Amniotic epithelial cell (primary cell): ENCODE measurements around the gene KRTAP12-4.
"Not testable (repeated sequence)": the region's sequence is repeated elsewhere in the genome, so short reads cannot be mapped to it uniquely, and the experiment has no call there.

Source experiments
- DNase-seq: peaks from one replicate; pipeline ENCODE4 v3.0.0-alpha.2; 2010; ENCODE audit warnings: low read depth

KRTAP12-4 gene

DNA sequence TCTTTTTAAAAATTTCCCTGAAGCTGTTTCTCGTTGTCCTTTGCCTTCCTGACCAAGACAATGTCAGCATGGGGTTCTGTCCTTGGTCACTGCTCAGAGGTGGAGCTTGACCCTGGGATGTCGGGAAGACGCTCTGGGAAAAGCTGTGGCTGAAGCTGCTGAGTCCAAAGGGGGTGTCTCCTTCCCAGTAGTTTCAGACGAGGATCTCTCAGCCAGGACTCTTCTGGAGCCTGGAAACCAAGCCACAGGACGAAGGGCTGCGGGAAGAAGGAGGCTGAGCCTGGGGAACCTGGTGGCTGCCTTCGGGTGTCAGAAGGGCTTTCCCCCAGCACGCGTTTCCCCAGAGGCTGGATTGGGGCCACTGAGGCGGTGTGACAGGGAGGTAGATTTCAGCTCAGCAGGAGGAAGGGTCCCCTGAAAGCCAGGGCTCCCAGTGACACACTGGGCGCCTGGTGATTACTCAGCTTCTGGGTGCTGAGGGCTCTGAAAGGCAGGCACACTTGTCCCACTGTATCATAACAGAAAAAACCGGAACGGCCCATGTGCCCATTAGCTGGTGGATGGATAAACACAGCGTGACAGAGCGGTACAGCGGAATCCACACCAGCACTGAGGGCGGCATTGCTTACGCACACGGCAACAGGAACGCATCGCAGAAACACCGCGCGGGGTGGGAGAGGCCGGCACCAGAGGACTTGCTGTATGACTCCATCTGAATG lies 32.5 kb upstream of the KRTAP12-4 start:
- DNase-seq = no peak

DNA sequence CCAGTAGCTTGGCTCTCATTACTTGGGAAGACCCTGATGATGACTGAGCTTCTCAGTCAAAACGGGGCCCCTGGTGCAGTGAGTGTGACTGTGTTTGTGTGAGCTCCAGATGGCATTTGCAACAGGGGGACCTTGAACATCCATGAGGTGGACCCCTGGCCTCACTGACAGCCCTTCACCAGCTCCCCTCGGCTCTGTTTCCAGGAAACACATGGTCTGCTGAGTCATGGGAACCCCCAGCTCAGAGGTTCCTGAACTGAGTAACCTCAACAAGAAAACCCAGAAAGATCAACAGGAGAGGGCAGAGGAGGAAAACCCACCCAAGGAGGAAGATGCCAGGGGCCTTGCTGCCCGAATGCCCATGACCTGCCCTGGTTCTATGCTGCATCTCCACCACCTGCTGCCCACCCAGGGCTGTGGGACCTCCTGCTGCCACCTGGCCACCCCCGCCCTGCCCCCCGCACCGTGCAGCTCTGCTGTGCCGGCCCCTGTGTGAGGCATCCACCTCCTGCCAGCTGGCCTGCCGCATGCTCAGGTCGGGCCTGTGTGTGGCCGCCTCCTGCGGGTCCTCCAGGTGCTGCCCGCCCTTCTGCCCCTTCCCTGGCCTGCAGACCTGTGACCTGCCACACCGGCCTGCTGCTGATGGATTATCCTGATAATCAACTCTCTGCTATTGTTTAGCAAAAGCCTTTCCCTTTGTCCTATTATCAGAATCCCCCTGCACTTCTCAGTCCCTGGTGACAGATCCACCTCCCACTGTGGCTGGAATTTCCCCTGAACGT lies 31.7 kb upstream of the KRTAP12-4 start:
- DNase-seq = no peak

DNA sequence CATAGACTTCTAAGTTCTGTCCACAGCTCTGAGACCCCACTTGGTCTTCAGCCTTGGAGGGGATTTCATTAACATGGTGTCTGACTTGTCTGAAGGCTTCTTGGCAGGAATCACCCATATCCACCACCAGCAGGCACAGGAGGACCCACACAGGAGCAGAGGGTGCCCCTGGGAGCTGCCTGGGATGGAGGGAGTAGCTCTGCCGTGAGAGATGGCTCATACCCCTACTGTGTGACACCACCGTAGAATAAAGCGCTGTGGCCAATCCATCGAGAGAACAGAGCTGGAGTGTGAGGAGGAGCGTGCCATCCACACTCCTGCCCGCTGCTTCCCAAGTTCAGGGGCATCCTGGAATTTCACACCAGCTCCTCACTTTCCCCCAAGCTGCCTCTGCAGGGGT lies 30.6 kb upstream of the KRTAP12-4 start:
- not testable (repeated sequence) for DNase-seq

DNA sequence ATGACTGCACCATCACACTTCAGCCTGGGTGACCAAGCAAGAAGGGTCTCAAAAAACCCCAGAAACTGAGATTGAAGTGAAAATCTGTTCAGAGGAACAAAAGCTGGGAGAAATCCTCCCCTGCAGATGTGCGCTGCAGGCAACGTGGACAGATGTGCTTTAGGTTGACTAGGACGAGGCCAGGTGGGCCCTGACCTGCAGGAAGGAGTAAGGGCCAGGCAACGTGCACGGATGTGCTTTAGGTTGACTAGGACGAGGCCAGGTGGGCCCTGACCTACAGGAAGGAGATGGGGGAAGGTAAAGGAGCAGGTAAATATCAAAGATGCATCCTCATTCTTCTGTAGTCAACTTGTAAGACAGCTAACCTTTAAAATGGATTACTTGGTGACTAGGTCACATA lies 30.0 kb upstream of the KRTAP12-4 start:
- DNase-seq = no peak

DNA sequence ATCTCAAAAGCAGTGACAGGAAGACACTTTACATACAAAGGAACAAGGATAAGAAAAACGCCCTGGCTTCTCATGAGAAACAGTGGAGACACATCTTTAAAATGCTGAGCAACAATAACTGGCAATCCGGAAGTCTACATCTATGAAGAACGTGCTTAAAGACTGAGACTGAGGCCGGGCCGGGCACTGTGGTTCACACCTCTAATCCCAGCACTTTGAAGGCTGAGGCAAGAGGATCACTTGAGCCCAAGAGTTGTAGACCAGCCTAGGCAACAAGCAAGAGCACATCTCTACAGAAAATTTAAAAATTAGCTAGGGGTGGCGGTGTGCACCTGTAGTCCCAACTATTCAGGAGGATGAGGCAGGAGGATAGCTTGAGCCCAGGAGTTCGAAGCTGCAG lies 29.6 kb upstream of the KRTAP12-4 start:
- no peak for DNase-seq

DNA sequence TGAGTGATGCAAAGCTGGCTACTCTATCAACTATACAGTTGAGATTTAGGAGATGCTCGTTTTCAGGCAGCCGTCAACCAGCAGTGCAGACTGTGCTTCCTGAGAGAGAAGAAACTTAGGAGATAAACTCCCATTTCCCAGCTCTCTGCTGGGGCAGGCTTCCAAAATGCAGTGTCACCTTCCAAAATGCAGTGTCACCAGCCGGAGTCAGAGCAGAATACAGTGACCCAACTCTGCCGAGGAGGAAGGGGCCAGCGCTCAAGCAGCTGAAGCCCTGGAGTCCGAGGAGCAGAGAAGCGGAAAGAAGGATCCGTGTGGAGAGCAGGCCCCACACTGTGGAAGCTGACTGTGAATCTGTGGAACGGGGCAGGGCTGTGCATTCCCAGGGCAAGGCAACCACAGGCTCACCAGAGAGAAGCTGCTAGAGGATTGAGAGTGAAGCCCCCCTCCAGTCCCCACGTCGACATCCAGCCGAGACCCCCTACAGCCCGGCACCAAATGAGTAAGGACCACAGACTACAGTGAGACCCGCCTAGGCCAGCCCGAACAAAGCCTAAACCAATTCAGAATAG lies 28.2 kb upstream of the KRTAP12-4 start:
- DNase-seq = no peak

DNA sequence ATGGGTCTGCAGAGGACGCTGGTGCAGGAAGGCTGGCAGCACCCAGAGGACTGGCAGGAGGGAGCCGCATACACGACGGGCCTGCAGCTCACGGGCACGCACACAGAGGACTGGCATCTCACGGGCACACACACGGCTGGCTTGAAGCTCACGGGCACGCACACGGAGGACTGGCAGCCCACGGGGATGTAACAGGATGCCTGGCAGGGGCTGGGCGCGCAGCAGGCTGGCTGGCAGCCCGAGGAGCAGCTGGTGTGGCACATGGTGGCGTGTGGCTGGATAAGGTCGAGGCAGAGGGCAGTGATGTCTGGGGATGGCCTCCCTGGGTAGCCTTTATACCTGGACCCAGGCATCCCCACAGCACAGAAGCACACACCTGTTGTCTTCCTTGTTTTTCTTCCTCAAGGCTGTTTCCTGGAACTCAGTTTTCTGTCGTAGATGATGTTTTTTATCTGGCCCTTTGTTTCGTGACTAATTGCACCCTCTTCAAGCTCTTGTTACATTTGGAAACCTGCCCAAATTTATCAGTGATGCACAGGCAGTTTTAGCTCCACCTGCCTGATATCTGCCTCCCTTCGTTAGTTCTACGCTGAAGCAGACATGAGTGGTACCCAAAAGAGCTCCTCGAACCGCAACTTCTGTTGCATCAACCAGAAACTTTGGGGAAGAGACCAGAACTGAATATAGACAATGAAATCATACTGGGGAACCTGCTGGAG lies 27.6 kb upstream of the KRTAP12-4 start, which contains the start of gene KRTAP12-1:
TSS of gene KRTAP12-1 (minus strand) at position 303 of the 719 bp plus-strand sequence. CDS start at position 263, 40 bp downstream.
- no peak for DNase-seq

DNA sequence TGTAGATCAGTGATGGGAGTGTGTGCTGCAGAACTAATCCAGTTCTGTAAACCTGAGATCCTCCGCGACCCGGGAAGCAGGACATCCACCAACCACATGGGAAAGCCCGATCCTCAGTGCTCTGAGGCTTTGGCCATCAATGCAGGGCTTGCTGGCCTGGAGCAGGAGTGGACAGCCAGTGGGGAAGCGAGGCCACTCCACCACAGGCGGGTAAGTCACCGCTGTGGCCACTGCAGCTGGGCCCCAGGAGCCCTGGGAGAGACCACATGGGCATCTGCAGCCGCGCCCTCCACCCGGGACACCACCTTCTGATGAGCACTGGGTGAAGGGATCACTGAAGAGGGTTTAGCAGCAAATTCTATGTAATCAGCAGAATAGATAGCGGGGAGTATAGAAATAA lies 26.7 kb upstream of the KRTAP12-4 start:
- no peak for DNase-seq

DNA sequence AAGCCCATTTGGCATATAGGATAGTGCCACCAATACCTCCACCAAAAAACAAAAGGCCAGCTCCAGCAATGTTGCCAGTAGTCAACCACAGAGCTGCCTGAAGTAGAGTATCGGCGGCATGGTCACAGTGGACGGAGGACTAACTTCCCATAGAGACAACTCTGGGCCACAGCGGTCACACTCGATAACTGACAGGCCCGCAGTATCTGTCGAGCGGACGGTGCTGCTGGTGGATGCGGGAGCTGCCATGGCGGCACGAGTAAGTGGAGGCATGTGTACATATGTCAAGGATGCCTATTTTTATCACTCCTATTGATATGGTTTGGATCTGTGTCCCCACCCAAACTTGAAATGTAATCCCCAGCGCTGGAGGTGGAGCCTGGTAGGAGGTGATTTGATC lies 23.4 kb upstream of the KRTAP12-4 start:
- no peak for DNase-seq

DNA sequence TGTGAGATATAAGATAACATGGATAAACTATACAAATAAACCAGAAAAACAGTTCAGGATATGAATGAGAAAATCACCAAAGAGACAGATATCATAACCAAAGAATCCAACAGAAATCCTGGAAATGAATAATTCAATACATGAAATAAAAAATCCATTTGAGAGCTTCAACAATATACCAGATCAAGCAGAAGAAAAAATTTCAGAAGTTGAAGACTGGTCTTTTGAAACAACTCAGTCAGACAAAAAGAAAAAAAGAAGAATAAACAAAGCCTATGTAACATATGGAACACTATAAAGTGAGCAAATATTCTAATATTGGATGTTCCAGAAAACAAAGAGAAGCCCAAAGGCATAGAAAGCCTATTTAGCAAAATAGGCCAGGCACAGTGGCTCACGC lies 17.5 kb upstream of the KRTAP12-4 start:
- DNase-seq = no peak

DNA sequence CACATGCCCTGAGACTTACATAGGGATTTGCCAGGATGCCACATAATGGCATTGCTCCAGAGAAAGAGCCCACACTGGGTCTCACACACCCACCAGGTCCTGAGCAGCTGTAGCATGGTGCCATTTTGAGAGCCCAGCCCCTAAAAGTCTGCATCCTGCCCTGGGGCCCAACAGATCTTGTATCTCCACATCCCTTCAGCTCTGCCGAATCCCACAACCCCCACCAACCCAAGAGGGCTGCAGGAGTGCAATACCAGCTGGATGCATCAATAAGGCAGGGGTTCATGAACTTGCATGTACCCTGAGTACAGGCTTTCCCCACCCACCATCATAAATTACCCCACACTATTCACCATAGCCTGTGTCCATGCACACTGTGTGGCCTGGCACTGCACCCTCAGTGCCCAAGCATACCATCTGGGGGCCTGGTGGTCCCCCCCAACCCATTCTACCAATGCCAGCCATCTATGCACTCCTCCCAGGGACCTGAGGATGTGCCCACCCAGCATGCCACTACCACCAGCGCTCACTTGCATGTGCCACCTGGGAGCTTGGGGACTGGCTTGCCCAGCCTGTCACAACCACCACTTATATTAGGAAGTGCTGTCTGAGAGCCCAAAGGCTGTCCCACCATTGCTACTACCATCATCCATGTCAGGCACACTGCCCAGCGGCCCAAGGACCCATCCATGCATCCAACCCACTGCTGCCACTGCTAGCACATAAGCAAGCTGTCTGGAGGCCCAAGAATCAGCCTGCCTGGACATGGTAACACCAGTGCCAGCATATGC lies 16.4 kb upstream of the KRTAP12-4 start:
- DNase-seq = no peak

DNA sequence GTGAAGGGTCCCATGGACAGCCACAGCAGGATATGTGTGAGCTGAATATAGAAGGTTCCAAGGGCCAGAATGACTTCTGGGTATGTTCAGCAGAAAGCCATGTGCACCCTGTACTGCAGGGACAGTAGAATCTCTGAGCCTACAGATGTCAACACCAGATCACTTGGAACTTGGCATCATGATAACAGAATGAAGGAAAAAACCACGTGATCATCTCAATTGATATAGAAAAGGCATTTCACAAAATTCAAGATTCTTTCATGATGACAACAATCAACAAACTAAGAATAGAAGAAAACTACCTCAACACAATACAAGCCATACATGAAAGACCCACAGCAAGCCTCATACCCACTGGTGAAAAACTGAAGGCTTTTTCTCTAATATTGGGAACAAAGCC lies 13.2 kb upstream of the KRTAP12-4 start:
- DNase-seq = no peak

DNA sequence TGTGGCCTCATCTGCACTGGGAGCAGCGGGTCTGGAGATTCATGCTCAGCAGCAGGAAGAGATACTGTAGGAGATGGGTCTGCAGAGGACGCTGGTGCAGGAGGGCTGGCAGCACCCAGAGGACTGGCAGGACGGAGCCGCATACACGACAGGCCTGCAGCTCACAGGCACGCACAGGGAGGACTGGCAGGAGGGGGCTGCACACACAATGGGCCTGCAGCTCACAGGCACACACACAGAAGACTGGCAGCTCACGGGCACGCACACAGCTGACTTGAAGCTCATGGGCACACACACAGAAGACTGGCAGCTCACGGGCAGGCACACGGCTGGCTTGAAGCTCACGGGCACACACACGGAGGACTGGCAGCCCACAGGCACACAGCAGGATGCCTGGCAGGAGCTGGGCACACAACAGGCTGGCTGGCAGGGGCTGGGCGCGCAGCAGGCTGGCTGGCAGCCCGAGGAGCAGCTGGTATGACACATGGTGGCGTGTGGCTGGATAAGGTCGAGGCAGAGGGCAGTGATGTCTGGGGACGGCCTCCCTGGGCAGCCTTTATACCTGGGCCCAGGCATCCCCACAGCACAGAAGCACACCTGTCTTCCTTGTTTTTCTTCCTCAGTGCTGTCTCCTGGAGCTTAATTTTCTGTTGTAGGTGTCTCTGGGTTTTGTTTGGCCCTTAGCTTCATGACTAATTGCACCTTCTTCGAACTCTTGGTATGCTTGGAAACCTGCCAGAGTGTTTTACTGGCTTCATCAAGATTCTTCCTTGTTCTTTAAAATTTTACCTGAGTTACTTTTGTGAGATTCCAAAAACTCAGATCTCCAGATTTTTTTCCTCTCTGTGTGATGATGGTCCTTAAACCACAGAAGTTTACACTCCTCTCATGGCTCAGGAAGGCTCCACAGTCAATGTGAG lies 12.2 kb upstream of the KRTAP12-4 start, which contains the start of gene KRTAP12-2:
TSS of gene KRTAP12-2 (minus strand) at position 527 of the 920 bp plus-strand sequence. CDS start at position 486, 41 bp downstream.
- DNase-seq = no peak

DNA sequence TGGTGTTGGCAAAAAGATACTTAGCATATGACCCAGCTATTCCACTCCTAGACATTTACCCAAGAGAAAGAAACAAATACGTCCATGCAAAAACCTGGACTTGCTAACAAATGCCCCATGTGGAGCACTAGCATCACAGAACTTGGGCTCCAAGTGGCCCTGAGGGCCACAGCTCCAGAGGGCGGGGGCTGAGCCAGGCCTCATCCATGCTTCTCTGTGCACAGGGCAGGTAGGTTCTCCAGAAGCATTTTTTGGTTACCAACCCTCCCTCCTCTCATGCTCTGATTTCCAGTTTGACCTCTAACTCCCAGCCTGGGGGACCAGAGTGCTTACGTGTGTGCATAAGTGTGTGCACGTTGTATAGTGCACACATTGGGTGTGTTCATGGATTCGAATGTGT lies 10.2 kb upstream of the KRTAP12-4 start:
- DNase-seq = no peak

DNA sequence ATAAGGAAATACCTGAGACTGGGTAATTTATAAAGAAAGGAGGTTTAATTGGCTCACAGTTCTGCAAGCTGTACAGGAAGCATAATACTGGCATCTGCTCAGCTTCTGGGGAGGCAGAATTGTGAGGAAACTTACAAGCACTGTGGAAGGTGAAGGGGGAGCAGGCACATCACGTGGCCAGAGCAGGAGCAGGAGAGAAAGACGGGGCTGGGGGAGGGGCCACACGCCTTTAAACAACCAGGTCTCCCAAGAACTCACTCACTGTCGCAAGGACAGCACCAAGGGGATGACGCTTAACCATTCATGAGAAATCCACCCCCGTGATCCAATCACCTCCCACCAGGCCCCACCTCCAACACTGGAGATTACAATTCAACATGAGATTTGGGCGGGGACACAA lies 7.1 kb upstream of the KRTAP12-4 start:
- DNase-seq = not testable (repeated sequence)

DNA sequence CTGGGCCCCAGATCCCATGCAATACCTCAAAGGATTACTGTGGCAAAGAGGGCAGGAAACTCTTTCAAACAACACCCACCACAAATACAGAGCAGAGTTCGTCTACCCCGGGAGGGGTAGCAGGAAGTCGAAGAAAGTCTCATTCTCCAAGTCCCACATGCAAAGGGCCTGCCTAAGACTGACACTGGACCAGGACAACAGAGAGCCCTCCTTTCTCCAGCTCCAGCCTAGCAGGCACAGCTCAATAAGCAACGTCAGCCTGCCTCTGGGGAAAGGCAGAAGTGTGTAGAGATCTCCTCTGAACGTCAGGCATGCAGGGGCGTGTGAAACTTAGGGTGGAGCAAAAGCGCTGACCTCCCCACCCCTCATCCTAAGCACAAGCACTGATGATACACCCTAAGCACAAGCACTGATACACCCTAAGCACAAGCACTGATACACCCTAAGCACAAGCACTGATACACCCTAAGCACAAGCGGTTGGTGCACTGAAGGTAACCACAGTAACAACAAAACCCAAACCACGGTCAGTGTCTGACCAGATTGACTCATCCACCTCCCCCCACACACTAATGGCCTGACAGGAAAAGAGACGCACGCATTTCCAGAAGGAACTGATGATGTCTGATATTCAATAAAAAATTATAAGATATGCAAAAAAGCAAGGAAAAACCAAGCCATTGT lies 4.6 kb upstream of the KRTAP12-4 start:
- no peak for DNase-seq

DNA sequence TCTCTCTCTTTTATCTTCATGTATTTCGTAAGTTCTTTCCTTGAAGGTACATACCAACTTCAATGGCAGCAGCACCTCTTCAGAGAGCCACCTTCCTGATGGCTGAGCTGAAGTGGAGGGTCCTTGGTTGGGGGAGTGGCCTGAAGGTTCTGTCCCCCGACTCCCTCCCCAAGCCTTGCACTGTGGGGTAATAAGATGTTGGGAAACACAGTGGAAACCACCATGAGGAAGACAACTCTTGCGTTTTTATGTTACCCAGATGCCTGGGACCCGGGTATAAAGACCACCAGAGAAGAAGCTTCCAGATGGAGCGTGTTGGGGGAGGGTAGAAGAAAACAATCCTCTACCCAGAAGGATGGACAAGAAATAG lies 4.1 kb upstream of the KRTAP12-4 start:
- no peak for DNase-seq

DNA sequence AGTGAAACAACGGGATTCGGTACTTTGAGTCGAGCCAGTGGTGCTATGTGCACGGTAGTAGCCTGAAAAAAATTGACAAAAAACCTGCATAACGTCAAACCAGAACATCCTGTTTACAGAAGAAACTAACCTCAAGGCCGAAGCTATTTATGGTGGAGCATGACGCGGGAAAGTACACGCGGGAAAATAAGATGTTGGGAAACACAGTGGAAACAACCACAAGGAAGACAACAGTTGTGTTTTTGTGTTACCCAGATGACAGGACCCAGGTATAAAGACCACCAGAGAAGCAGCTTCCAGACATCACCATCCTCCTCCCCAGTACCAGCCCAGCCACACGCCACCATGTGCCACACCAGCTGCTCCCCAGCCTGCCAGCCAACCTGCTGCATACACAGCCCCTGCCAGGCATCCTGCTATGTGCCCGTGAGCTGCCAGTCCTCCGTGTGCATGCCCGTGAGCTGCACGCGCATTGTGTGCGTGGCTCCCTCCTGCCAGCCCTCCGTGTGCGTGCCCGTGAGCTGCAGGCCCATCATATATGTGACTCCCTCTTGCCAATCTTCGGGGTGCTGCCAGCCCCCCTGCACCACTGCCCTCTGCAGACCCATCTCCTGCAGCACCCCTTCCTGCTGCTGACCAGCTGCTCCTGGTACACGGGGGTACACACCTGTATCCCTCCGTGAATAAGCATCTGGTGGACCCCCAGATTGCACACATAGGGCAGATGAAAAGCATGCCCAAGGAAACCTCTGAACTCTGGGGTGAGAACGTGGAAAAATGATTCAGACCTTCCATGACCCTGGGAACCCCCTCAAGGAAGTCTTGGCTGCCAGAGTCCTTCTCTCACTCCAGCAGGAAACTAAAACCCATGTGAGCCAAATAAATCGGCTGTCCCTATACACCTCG lies 3.4 kb upstream of the KRTAP12-4 start, which contains the start of gene KRTAP12-3:
TSS of gene KRTAP12-3 (plus strand) at position 298 of the 906 bp plus-strand sequence. CDS start at position 346, 48 bp downstream.
- DNase-seq = no peak

DNA sequence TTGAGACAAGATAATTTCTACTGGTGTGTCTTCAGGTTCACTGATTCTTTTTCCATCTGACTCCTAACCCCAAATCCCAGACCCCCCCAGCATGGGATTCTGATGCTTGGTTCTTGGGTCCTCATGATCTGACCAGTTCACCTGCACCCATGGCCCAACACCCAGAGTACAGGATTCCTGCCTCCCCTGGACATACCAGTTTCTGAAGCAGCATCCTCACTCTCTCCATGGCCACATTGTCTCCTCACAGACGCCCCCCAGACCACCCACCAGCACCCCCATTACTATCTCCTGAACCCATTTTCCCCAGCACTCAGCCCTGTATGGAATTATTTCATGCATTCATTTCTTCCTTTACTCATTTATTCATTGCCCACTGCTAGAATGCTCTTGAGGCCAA lies 2.4 kb upstream of the KRTAP12-4 start:
- no peak for DNase-seq
